Epithelial cell of proximal tubule (primary cell): Measurements from ENCODE around the gene FAM217A. TPM values are rescaled to one million over a fixed set of nuclear protein-coding genes. Genes with fewer than 3 reads are reported as not detected.
"Not testable (repeated sequence)": the region's sequence is repeated elsewhere in the genome, so short reads cannot be mapped to it uniquely, and the experiment has no call there.

Experiments
- DNase-seq: peaks from one replicate; pipeline ENCODE4 v3.0.0-alpha.2; 2011; ENCODE audit warnings: low read depth
- H3K4me3 ChIP-seq: 2 replicates; pipeline ENCODE4 v1.5.1; 2011; ENCODE audit warnings: low read depth, mild to moderate bottlenecking, low read length
- total RNA-seq: library from RNA; depleted of rRNA; stranded (reverse); fragments of >200 nt; gene quantifications from 2 replicates; pipeline ENCODE4 v1.2.3, GENCODE V29; 2015
- TF ChIP-seq, protein P1 (sequence below): conservative IDR thresholded peaks from 2 replicates; pipeline ENCODE4 v1.5.1; 2012; ENCODE audit warnings: low read depth, mild to moderate bottlenecking, low read length

FAM217A gene
- total RNA-seq, 1 donor from 2014 or later = not detected

DNA sequence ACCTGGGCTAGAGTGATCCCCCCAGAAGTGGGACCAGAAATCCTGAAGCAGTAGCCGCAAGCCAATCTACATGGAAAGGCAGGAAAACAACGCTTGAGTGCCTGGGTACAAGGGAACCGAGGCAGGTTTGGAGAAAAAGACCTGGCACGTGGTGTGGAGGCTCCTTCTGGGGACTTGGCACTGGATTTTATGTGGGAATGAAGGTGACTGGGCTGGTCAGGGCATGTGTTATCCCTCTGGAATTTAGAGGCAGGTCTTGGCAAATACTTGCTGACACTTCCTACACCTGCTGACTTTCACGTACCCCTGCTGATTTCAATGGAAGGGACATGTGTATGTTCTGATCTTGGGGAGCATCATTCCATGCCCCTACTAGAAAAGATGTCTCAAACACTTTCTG, 25.0 kb upstream of the FAM217A start:
- H3K4me3 ChIP-seq = no peak overlapping the region
- TF ChIP-seq, protein P1, sequence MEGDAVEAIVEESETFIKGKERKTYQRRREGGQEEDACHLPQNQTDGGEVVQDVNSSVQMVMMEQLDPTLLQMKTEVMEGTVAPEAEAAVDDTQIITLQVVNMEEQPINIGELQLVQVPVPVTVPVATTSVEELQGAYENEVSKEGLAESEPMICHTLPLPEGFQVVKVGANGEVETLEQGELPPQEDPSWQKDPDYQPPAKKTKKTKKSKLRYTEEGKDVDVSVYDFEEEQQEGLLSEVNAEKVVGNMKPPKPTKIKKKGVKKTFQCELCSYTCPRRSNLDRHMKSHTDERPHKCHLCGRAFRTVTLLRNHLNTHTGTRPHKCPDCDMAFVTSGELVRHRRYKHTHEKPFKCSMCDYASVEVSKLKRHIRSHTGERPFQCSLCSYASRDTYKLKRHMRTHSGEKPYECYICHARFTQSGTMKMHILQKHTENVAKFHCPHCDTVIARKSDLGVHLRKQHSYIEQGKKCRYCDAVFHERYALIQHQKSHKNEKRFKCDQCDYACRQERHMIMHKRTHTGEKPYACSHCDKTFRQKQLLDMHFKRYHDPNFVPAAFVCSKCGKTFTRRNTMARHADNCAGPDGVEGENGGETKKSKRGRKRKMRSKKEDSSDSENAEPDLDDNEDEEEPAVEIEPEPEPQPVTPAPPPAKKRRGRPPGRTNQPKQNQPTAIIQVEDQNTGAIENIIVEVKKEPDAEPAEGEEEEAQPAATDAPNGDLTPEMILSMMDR = no peak
- no peak for DNase-seq

DNA sequence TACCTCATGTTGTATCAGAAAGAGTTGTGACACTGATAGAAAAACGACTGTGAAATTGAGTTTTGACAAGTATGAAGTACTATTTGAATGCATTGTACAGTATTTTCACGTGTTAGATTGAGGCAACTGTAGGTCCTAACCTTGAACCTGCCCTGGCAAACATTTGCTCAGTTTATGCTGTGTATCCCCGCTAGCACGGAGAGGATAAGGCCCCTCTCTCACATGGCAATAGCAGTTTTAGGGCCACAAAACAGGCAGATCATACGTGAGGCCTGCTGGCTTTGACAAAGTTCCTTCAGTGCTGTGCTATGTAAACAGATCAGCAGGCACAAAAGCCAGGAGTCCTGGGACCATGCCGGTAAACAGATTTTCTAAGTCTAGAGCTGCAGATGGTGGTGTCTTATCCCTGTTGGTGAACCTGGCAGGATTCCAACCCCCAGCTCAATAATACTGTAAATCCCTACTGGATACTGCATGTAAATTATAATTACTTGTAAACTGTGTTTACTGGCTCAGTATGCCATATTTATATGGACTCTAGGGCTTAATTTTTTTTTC, 23.8 kb upstream of the FAM217A start:
- H3K4me3 ChIP-seq = no peak overlapping the region
- DNase-seq = no peak
- TF ChIP-seq, protein P1 = no peak

DNA sequence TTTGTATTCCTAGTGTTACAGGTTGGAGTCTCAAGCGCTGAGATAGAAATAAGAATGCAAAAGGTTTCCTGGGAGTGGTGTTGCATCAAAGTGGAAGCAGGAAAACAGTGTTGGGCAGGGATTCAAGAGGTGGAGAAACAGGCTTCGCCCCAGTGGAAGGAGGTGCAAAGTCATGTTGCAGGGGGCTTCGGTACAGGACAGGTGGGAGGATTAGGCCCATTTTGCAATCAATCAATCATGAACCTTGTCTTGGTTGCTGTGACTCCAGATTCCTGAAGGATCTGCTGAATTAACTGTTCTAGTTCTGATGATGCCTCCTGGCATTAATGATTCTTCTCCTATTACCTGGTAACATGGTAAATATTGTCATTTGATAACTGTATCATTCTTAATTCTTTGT, 22.4 kb upstream of the FAM217A start:
- no peak for DNase-seq
- TF ChIP-seq, protein P1 = no peak
- no peak overlapping the region for H3K4me3 ChIP-seq

DNA sequence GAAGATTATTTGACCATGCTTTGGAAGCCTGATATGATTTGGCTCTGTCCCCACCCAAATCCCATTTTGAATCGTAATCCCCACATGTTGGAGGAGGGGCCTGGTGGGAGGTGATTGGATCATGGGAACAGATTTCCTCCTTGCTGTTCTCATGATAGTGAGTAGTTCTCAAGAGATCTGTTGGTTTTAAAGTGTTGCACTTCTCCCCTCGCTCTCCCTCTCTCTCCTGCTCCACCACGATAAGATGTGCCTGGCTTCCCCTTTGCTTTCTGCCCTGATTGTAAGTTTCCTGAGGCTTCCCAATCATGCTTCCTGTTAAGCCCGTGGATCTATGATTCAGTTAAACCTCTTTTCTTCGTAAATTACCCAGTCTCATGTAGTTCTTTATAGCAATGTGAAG, 21.7 kb upstream of the FAM217A start:
- TF ChIP-seq, protein P1 = no peak
- H3K4me3 ChIP-seq = no peak overlapping the region
- no peak for DNase-seq

DNA sequence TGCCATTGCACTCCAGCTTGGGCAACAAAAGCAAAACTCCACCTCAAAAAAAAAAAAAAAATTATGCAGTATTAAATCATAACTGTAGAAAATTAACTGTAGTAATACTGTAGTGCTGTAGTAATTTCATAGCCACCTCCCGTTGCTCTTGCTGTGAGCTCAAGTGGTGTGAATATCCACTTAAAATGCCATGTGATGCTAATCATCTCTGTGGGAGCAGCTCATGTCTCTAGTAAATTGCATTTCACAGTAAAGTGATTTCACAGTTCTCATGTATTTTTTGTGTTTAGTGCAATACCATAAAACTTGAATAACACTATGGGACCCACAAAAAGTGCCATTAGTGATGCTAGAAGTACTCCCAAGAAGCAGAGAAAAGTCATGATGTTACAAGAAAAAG, 14.4 kb upstream of the FAM217A start:
- TF ChIP-seq, protein P1 = no peak

DNA sequence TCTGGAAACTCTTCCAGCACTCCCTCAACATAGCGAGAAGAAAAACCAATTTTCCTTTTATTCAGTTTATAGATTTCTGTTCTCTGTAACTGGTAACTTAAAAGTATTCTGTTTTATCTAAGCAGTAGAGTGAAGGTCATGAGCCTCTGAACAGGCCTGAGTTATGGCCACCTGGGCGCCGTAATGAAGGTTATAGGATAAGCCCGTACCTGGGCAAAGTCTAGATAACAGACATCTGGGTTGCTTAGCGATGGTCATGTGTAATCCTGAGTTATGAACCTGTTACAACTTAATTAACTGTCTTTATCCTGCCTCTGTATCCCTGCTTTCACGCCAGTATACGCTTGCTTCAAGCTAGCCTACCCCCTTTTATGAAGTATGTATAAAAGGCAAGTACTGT, 13.0 kb upstream of the FAM217A start:
- H3K4me3 ChIP-seq = no peak overlapping the region
- TF ChIP-seq, protein P1 = no peak
- no peak for DNase-seq

More for the DNA sequence above, 14.4 kb upstream of the FAM217A start:
- no peak overlapping the region for H3K4me3 ChIP-seq
- no peak for DNase-seq

DNA sequence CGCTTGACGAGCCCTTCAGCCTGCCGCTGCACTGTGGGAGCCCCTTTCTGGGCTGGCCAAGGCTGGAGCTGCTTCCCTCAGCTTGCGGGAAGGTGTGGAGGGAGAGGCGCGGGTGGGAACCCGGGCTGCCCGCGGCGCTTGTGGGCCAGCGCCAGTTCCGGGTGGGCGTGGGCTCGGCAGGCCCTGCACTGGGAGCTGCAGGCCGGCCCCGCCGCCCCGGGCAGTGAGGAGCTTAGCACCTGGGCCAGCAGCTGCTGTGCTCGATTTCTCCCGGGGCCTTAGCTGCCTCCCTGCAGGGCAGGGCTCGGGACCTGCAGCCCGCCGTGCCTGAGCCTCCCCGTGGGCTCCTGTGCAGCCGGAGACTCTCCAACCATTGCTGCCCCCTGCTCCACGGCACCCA, 11.1 kb upstream of the FAM217A start:
- not testable (repeated sequence) for DNase-seq, H3K4me3 ChIP-seq
